ENCODE data around the gene KIAA0753.

KIAA0753 gene

DNA sequence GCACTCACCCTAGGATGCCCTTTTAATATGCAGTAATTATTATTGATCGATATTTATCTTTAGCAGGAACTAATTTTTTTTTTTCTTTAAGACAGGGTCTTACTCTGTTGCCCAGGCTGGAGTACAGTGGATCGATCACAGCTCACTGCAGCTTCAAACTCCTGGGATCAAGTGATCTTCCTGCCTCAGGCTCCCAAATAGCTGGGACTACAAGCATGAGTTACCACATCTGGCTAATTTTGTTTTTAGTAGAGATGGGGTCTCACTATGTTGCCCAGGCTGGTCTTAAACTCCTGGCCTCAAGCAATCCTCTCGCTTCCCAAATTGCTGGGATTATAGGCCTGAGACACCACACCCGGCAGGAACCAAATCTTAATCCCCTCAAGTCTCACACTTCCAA lies 29.3 kb downstream of the KIAA0753 start:
- H3K18ac ChIP-seq (ENCODE audit: low read length), result no peak overlapping the region
- no peaks in the 10 kb centered on the region for H3K4me1 ChIP-seq (ENCODE audit: control insufficient read depth in 1 of 2, insufficient read depth in 2 of 2, low read length in 2 of 2)
- H4K91ac ChIP-seq (ENCODE audit: low read depth, low read length), result no peak overlapping the region
- H3K27ac ChIP-seq (ENCODE audit: low read depth, low read length), result no peak overlapping the region
- H3K27me3 ChIP-seq (ENCODE audit: insufficient read depth, low read length), result no peaks in the 10 kb centered on the region
- H3K4ac ChIP-seq (ENCODE audit: low read depth, low read length), result no peak overlapping the region
- H2AK5ac ChIP-seq (ENCODE audit: low read length), result no peak overlapping the region
- no peak overlapping the region for H2BK5ac ChIP-seq (ENCODE audit: low read depth, low read length, poor library complexity)
- no peak overlapping the region for H2BK12ac ChIP-seq (ENCODE audit: low read length)
- WGBS (ENCODE audit: extremely low coverage, insufficient coverage, insufficient read length), result no CpG with 5 or more reads among the region's 4 CpGs
- H4K8ac ChIP-seq (ENCODE audit: low read depth, low read length), result no peak overlapping the region
- no peak overlapping the region for H2AFZ ChIP-seq (ENCODE audit: insufficient read depth, low read length, poor library complexity)
- no peak overlapping the region for H3K4me3 ChIP-seq (ENCODE audit: low read depth, low read length)
- no peak overlapping the region for H4K12ac ChIP-seq (ENCODE audit: low read depth, low read length)
- H3K36me3 ChIP-seq (ENCODE audit: control insufficient read depth in 1 of 2, insufficient read depth in 2 of 2, low read length in 2 of 2), result peaks cover 1 to 27% of the 10 kb centered on the region in 2 experiments
- no peaks in the 10 kb centered on the region for H3K79me1 ChIP-seq (ENCODE audit: low read length)
- H3K23ac ChIP-seq (ENCODE audit: low read length), result no peak overlapping the region
- no peak for DNase-seq
- no peaks in the 10 kb centered on the region for H3K9me3 ChIP-seq (ENCODE audit: insufficient read depth, low read depth, low read length)
- H3K9ac ChIP-seq (ENCODE audit: low read length), result no peak overlapping the region
- no peak overlapping the region for H2BK120ac ChIP-seq (ENCODE audit: insufficient read depth, low read length, poor library complexity)
- no peak overlapping the region for H3K14ac ChIP-seq (ENCODE audit: low read length)
- H3K79me2 ChIP-seq (ENCODE audit: control insufficient read depth, insufficient read depth, low read length, poor library complexity), result no peaks in the 10 kb centered on the region
- H3K4me2 ChIP-seq (ENCODE audit: low read length), result no peak overlapping the region

DNA sequence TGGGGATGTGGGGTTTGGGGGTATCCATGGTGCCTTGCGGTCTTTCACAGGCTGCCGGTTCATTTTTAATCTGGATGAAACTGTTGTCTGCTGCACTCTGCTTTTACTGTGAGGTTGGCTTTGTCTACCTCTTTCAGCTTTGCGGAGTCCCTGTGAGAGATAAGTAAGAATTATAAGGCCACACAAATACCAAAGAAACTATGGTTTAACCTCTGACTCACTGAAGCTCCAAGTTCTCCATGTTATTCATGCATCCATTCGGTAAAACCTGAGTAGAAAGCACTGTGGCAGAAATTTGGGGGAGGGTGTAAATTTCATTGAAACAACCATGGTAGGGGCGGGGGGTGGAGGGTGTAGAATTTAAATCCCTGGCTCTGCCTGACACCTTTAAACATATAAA lies 30.5 kb downstream of the KIAA0753 start:
- Histone ChIP-seq H3K36me3 (ENCODE audit: control insufficient read depth in 1 of 2, insufficient read depth in 2 of 2, low read length in 2 of 2) (peaks cover 3 to 31% of the 10 kb centered on the region in 2 experiments), H3K79me2 (ENCODE audit: control insufficient read depth, insufficient read depth, low read length, poor library complexity) (no peaks in the 10 kb centered on the region), H2BK5ac (ENCODE audit: low read depth, low read length, poor library complexity) (no peak overlapping the region), H3K4ac (ENCODE audit: low read depth, low read length) (no peak overlapping the region), H4K12ac (ENCODE audit: low read depth, low read length) (no peak overlapping the region), H4K8ac (ENCODE audit: low read depth, low read length) (no peak overlapping the region), H2AFZ (ENCODE audit: insufficient read depth, low read length, poor library complexity) (no peak overlapping the region), H3K27ac (ENCODE audit: low read depth, low read length) (no peak overlapping the region), H2AK5ac (ENCODE audit: low read length) (no peak overlapping the region), H3K14ac (ENCODE audit: low read length) (no peak overlapping the region), H2BK120ac (ENCODE audit: insufficient read depth, low read length, poor library complexity) (no peak overlapping the region), H4K91ac (ENCODE audit: low read depth, low read length) (no peak overlapping the region), H3K4me1 (ENCODE audit: control insufficient read depth in 1 of 2, insufficient read depth in 2 of 2, low read length in 2 of 2) (no peaks in the 10 kb centered on the region), H3K9ac (ENCODE audit: low read length) (no peak overlapping the region), H3K9me3 (ENCODE audit: insufficient read depth, low read depth, low read length) (no peaks in the 10 kb centered on the region), H3K79me1 (ENCODE audit: low read length) (no peaks in the 10 kb centered on the region), H3K23ac (ENCODE audit: low read length) (no peak overlapping the region), H3K27me3 (ENCODE audit: insufficient read depth, low read length) (no peaks in the 10 kb centered on the region), H2BK12ac (ENCODE audit: low read length) (no peak overlapping the region), H3K4me3 (ENCODE audit: low read depth, low read length) (no peak overlapping the region), H3K18ac (ENCODE audit: low read length) (no peak overlapping the region), H3K4me2 (ENCODE audit: low read length) (no peak overlapping the region)
- no peak for DNase-seq
- no CpG with 5 or more reads among the region's 5 CpGs for WGBS (ENCODE audit: extremely low coverage, insufficient coverage, insufficient read length)

DNA sequence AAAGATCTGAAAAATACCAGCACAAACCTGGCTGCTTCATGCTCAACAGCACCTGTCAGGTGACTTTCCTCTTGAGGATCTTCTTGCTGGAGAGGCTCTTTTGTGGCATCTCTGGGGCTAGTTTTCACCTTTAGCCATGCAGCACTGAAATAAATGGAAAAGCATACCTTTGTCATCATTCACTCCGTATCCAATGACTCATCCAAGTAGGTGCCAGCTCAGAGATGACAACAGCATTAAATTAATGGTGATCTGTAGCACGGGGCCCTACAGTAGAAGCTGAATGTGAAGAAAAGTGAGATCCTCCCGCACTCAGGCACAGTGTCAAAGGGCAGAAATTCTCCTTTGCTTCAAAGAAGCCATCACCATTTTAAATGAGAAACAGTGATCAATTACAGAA lies 32.2 kb downstream of the KIAA0753 start:
- Histone ChIP-seq H3K9ac (ENCODE audit: low read length) (no peak overlapping the region), H3K79me2 (ENCODE audit: control insufficient read depth, insufficient read depth, low read length, poor library complexity) (no peaks in the 10 kb centered on the region), H2BK12ac (ENCODE audit: low read length) (no peak overlapping the region), H3K4me1 (ENCODE audit: control insufficient read depth in 1 of 2, insufficient read depth in 2 of 2, low read length in 2 of 2) (no peaks in the 10 kb centered on the region), H3K18ac (ENCODE audit: low read length) (no peak overlapping the region), H4K8ac (ENCODE audit: low read depth, low read length) (no peak overlapping the region), H3K27me3 (ENCODE audit: insufficient read depth, low read length) (no peaks in the 10 kb centered on the region), H3K14ac (ENCODE audit: low read length) (no peak overlapping the region), H3K27ac (ENCODE audit: low read depth, low read length) (no peak overlapping the region), H4K12ac (ENCODE audit: low read depth, low read length) (no peak overlapping the region), H3K23ac (ENCODE audit: low read length) (no peak overlapping the region), H3K4ac (ENCODE audit: low read depth, low read length) (no peak overlapping the region), H2AFZ (ENCODE audit: insufficient read depth, low read length, poor library complexity) (no peak overlapping the region), H3K9me3 (ENCODE audit: insufficient read depth, low read depth, low read length) (no peaks in the 10 kb centered on the region), H2AK5ac (ENCODE audit: low read length) (no peak overlapping the region), H3K4me3 (ENCODE audit: low read depth, low read length) (no peak overlapping the region), H3K79me1 (ENCODE audit: low read length) (no peaks in the 10 kb centered on the region), H2BK5ac (ENCODE audit: low read depth, low read length, poor library complexity) (no peak overlapping the region), H3K4me2 (ENCODE audit: low read length) (no peak overlapping the region), H4K91ac (ENCODE audit: low read depth, low read length) (no peak overlapping the region), H3K36me3 (ENCODE audit: control insufficient read depth in 1 of 2, insufficient read depth in 2 of 2, low read length in 2 of 2) (peaks cover 3 to 34% of the 10 kb centered on the region in 2 experiments), H2BK120ac (ENCODE audit: insufficient read depth, low read length, poor library complexity) (no peak overlapping the region)
- no CpG with 5 or more reads among the region's 3 CpGs for WGBS (ENCODE audit: extremely low coverage, insufficient coverage, insufficient read length)
- no peak for DNase-seq

DNA sequence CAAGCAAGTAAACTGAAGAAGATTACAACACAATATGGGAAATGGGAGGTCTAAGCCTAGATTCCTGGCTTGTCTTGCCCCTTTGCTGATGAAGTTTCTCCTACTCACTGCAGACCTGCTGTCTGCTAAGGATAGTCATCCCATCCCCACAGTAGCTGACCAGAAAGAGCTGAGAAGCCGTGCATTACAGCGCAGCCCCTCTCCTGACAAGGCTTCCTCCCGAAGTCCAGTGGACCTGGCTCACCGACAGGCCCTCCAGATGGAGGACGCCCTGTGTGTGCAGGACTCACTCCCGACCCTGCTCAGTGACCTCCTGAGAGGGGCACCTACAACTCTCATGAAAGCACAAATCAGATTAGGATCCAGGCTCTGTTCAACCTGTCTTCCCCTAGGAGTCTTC lies 35.4 kb downstream of the KIAA0753 start:
- Histone ChIP-seq H4K12ac (ENCODE audit: low read depth, low read length) (no peak overlapping the region), H2AK5ac (ENCODE audit: low read length) (no peak overlapping the region), H3K14ac (ENCODE audit: low read length) (no peak overlapping the region), H2AFZ (ENCODE audit: insufficient read depth, low read length, poor library complexity) (no peak overlapping the region), H2BK120ac (ENCODE audit: insufficient read depth, low read length, poor library complexity) (no peak overlapping the region), H3K9ac (ENCODE audit: low read length) (no peak overlapping the region), H3K9me3 (ENCODE audit: insufficient read depth, low read depth, low read length) (no peaks in the 10 kb centered on the region), H3K27ac (ENCODE audit: low read depth, low read length) (no peak overlapping the region), H3K18ac (ENCODE audit: low read length) (no peak overlapping the region), H3K36me3 (ENCODE audit: control insufficient read depth in 1 of 2, insufficient read depth in 2 of 2, low read length in 2 of 2) (peaks cover 2 to 34% of the 10 kb centered on the region in 2 experiments), H3K4me3 (ENCODE audit: low read depth, low read length) (no peak overlapping the region), H2BK5ac (ENCODE audit: low read depth, low read length, poor library complexity) (no peak overlapping the region), H3K4me2 (ENCODE audit: low read length) (no peak overlapping the region), H3K27me3 (ENCODE audit: insufficient read depth, low read length) (no peaks in the 10 kb centered on the region), H3K4ac (ENCODE audit: low read depth, low read length) (no peak overlapping the region), H4K91ac (ENCODE audit: low read depth, low read length) (no peak overlapping the region), H4K8ac (ENCODE audit: low read depth, low read length) (no peak overlapping the region), H3K23ac (ENCODE audit: low read length) (no peak overlapping the region), H2BK12ac (ENCODE audit: low read length) (no peak overlapping the region), H3K79me2 (ENCODE audit: control insufficient read depth, insufficient read depth, low read length, poor library complexity) (no peaks in the 10 kb centered on the region), H3K4me1 (ENCODE audit: control insufficient read depth in 1 of 2, insufficient read depth in 2 of 2, low read length in 2 of 2) (no peaks in the 10 kb centered on the region), H3K79me1 (ENCODE audit: low read length) (no peaks in the 10 kb centered on the region)
- no peak for DNase-seq
- WGBS (ENCODE audit: extremely low coverage, insufficient coverage, insufficient read length), result no CpG with 5 or more reads among the region's 6 CpGs
